SK-N-SH treated with all-trans-retinoic acid at 6 μM for 48 hours (cell line): Measurements from ENCODE around the gene ATP7B.

Experiments
- ATAC-seq: fragments of 200-7000 bp; cut with Tn5 transposase; 3 replicates; pipeline ENCODE4 v1.9.1; 2020; ENCODE audit warnings: mild to moderate bottlenecking, moderate library complexity
- ARNTL ChIP-seq: fragments of 450-650 bp; formaldehyde crosslinking; IDR thresholded peaks from 2 replicates; pipeline ENCODE4 v1.5.0; 2020; ENCODE audit warnings: low read depth, mild to moderate bottlenecking, moderate library complexity, borderline replicate concordance
- BACH2 ChIP-seq: fragments of 250-450 bp; sonication (Bioruptor Pico); IDR thresholded peaks from 2 replicates; pipeline ENCODE4 v1.9.0; 2021; ENCODE audit warnings: mild to moderate bottlenecking, borderline replicate concordance
- CSDC2 ChIP-seq: fragments of 250-450 bp; sonication (Bioruptor Pico); IDR thresholded peaks from 2 replicates; pipeline ENCODE4 v1.5.0; 2020; ENCODE audit warnings: mild to moderate bottlenecking, moderate library complexity
- ESRRG ChIP-seq: fragments of 250-450 bp; sonication (Bioruptor Pico); IDR thresholded peaks from 2 replicates; pipeline ENCODE4 v1.6.1; 2021; ENCODE audit warnings: mild to moderate bottlenecking
- GLIS3 ChIP-seq: fragments of 250-450 bp; sonication (Bioruptor Pico); IDR thresholded peaks from 2 replicates; pipeline ENCODE4 v1.5.0; 2020; ENCODE audit warnings: mild to moderate bottlenecking, moderate library complexity
- ISL1 ChIP-seq: fragments of 250-450 bp; sonication (Bioruptor Pico); IDR thresholded peaks from 2 replicates; pipeline ENCODE4 v2.1.2; 2022; ENCODE audit warnings: mild to moderate bottlenecking, moderate library complexity
- RARB ChIP-seq: fragments of 250-450 bp; sonication (Bioruptor Pico); IDR thresholded peaks from 2 replicates; pipeline ENCODE4 v1.8.0; 2021; ENCODE audit warnings: mild to moderate bottlenecking, moderate library complexity
- SNAI2 ChIP-seq: fragments of 250-450 bp; sonication (Bioruptor Pico); IDR thresholded peaks from 2 replicates; pipeline ENCODE4 v1.5.0; 2020; ENCODE audit warnings: mild to moderate bottlenecking, moderate library complexity
- TCF4 ChIP-seq: fragments of 250-450 bp; sonication (Bioruptor Pico); IDR thresholded peaks from 2 replicates; pipeline ENCODE4 v1.8.0; 2021; ENCODE audit warnings: mild to moderate bottlenecking, moderate library complexity, borderline replicate concordance
- TOX ChIP-seq: fragments of 250-450 bp; sonication (Bioruptor Pico); IDR thresholded peaks from 2 replicates; pipeline ENCODE4 v1.8.0; 2021; ENCODE audit warnings: mild to moderate bottlenecking, moderate library complexity, borderline replicate concordance
- ZC3H10 ChIP-seq: fragments of 250-450 bp; sonication (Bioruptor Pico); IDR thresholded peaks from 2 replicates; pipeline ENCODE4 v1.5.1; 2021; ENCODE audit warnings: mild to moderate bottlenecking, moderate library complexity
- ZFP3 ChIP-seq: fragments of 250-450 bp; sonication (Bioruptor Pico); IDR thresholded peaks from 2 replicates; pipeline ENCODE4 v1.5.0; 2020; ENCODE audit warnings: mild to moderate bottlenecking, moderate library complexity
- ZFP30 ChIP-seq: fragments of 450-650 bp; formaldehyde crosslinking; IDR thresholded peaks from 2 replicates; pipeline ENCODE4 v1.5.0; 2022; ENCODE audit warnings: mild to moderate bottlenecking, moderate library complexity
- ZNF565 ChIP-seq: fragments of 450-650 bp; formaldehyde crosslinking; conservative IDR thresholded peaks from 2 replicates; pipeline ENCODE4 v1.5.0; 2020; ENCODE audit warnings: low read depth, mild to moderate bottlenecking, moderate library complexity
- ZNF70 ChIP-seq: fragments of 450-650 bp; formaldehyde crosslinking; IDR thresholded peaks from 2 replicates; pipeline ENCODE4 v1.5.0; 2020; ENCODE audit warnings: mild to moderate bottlenecking, moderate library complexity
- ZNF8 ChIP-seq: fragments of 450-650 bp; formaldehyde crosslinking; IDR thresholded peaks from 2 replicates; pipeline ENCODE4 v1.5.0; 2020; ENCODE audit warnings: mild to moderate bottlenecking, moderate library complexity
- TF ChIP-seq, protein P1 (sequence below): fragments of 250-450 bp; sonication (Bioruptor Pico); IDR thresholded peaks from 2 replicates; pipeline ENCODE4 v1.5.1; 2020; ENCODE audit warnings: low read depth, mild to moderate bottlenecking, moderate library complexity
- TF ChIP-seq, protein P2 (sequence below): fragments of 250-450 bp; sonication (Bioruptor Pico); IDR thresholded peaks from 2 replicates; pipeline ENCODE4 v1.5.0; 2020; ENCODE audit warnings: mild to moderate bottlenecking, moderate library complexity
- TF ChIP-seq, protein P3 (sequence below): fragments of 250-450 bp; sonication (Bioruptor Pico); IDR thresholded peaks from 2 replicates; pipeline ENCODE4 v1.5.1; 2021; ENCODE audit warnings: mild to moderate bottlenecking, moderate library complexity
- TF ChIP-seq, protein P4 (sequence below): fragments of 250-450 bp; sonication (Bioruptor Pico); IDR thresholded peaks from 2 replicates; pipeline ENCODE4 v1.8.0; 2021; ENCODE audit warnings: low read depth, mild to moderate bottlenecking, moderate library complexity, borderline replicate concordance
- TF ChIP-seq, protein P5 (sequence below): fragments of 250-450 bp; sonication (Bioruptor Pico); IDR thresholded peaks from 2 replicates; pipeline ENCODE4 v1.8.0; 2020; ENCODE audit warnings: mild to moderate bottlenecking, moderate library complexity, borderline replicate concordance

Gene ATP7B

DNA sequence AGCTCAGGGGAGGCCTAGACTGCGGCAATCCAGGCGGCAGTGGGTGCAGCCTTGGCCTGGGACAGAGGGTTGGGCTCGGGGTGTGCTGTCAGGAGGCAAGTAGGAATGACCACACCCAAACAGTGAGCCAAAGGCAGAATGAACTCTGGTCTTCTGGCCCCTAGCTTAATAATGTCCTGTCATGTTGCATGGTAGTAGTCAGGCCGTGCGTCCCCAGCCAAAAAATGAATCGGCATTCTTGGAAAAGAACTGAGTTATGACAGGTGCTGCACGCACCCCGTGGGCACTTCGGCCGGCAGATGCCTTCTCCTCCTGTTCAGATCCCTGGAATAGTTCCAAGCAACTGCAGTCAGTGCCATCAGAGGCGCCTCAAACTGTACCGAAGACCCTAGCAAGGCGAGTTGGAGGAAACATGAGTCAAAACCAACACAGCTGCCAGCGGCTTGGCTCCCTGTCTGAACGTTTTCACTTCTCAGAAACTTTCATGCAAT, 55.9 kb downstream of the ATP7B start:
- ATAC-seq, result no peak
- TF ChIP-seq RARB, result no peak
- no peak for TF ChIP-seq ARNTL
- no peak for TF ChIP-seq ZNF565 (CRISPR knock-in tag)
- TF ChIP-seq ZNF8, result no peak
- TF ChIP-seq, protein P1, sequence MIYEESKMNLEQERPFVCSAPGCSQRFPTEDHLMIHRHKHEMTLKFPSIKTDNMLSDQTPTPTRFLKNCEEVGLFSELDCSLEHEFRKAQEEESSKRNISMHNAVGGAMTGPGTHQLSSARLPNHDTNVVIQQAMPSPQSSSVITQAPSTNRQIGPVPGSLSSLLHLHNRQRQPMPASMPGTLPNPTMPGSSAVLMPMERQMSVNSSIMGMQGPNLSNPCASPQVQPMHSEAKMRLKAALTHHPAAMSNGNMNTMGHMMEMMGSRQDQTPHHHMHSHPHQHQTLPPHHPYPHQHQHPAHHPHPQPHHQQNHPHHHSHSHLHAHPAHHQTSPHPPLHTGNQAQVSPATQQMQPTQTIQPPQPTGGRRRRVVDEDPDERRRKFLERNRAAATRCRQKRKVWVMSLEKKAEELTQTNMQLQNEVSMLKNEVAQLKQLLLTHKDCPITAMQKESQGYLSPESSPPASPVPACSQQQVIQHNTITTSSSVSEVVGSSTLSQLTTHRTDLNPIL (CRISPR knock-in tag), result no peak
- TF ChIP-seq ISL1 (CRISPR knock-in tag), result no peak
- TF ChIP-seq ZFP30, result no peak
- no peak for TF ChIP-seq TOX (CRISPR knock-in tag)
- TF ChIP-seq ESRRG, result no peak
- no peak for TF ChIP-seq ZC3H10 (CRISPR knock-in tag)
- TF ChIP-seq SNAI2 (CRISPR knock-in tag), result no peak
- no peak for TF ChIP-seq BACH2 (CRISPR knock-in tag)
- no peak for TF ChIP-seq TCF4 (CRISPR knock-in tag)
- TF ChIP-seq CSDC2 (CRISPR knock-in tag), result no peak
- no peak for TF ChIP-seq ZNF70 (CRISPR knock-in tag)
- TF ChIP-seq, protein P2, sequence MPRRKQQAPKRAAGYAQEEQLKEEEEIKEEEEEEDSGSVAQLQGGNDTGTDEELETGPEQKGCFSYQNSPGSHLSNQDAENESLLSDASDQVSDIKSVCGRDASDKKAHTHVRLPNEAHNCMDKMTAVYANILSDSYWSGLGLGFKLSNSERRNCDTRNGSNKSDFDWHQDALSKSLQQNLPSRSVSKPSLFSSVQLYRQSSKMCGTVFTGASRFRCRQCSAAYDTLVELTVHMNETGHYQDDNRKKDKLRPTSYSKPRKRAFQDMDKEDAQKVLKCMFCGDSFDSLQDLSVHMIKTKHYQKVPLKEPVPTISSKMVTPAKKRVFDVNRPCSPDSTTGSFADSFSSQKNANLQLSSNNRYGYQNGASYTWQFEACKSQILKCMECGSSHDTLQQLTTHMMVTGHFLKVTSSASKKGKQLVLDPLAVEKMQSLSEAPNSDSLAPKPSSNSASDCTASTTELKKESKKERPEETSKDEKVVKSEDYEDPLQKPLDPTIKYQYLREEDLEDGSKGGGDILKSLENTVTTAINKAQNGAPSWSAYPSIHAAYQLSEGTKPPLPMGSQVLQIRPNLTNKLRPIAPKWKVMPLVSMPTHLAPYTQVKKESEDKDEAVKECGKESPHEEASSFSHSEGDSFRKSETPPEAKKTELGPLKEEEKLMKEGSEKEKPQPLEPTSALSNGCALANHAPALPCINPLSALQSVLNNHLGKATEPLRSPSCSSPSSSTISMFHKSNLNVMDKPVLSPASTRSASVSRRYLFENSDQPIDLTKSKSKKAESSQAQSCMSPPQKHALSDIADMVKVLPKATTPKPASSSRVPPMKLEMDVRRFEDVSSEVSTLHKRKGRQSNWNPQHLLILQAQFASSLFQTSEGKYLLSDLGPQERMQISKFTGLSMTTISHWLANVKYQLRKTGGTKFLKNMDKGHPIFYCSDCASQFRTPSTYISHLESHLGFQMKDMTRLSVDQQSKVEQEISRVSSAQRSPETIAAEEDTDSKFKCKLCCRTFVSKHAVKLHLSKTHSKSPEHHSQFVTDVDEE, result no peak

DNA sequence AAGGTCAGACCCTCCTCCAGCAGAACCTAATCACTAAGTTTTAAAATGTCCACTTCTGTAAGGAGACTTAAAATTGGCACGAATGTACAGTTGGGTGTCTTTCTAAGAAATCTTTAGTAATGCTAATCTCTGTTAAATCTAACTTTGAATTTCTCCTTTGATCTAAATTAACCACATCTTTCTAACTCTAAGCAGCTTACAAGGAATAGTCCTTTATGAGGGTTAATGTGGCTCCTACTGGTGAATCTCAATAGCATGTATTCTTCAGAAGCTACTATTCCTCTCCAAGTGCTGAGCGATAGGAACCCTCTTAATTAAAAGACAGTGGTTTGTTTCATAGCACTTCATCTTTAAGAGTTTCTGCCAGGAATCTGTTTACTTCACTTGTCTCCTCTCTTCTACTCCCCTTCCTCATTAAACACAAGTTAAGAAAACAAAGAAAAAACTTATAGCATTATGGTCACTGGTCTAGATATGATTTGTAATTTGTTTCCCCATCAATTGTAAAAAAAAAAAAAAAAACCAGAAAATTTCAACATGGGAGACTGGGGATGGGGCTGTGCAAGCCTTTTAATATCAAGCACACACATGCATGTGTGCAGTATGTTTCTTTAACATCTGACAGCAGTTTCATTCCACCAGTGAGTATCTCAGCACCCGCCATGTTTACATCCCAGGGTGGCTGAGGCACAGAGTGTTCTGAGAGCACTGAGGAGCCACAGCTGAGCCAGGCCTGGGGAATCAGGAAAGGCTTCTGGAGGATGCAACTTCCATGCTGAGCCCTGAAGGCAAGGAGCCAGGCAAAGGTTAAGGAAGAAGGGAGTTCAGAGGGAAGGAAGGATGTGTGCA, 57.7 kb downstream of the ATP7B start:
- no peak for ATAC-seq
- TF ChIP-seq, protein P3, sequence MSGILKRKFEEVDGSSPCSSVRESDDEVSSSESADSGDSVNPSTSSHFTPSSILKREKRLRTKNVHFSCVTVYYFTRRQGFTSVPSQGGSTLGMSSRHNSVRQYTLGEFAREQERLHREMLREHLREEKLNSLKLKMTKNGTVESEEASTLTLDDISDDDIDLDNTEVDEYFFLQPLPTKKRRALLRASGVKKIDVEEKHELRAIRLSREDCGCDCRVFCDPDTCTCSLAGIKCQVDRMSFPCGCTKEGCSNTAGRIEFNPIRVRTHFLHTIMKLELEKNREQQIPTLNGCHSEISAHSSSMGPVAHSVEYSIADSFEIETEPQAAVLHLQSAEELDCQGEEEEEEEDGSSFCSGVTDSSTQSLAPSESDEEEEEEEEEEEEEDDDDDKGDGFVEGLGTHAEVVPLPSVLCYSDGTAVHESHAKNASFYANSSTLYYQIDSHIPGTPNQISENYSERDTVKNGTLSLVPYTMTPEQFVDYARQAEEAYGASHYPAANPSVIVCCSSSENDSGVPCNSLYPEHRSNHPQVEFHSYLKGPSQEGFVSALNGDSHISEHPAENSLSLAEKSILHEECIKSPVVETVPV (CRISPR knock-in tag), result no peak
- no peak for TF ChIP-seq ZFP30
- TF ChIP-seq, protein P2, result no peak
- TF ChIP-seq, all 23 proteins: peak for 0

DNA sequence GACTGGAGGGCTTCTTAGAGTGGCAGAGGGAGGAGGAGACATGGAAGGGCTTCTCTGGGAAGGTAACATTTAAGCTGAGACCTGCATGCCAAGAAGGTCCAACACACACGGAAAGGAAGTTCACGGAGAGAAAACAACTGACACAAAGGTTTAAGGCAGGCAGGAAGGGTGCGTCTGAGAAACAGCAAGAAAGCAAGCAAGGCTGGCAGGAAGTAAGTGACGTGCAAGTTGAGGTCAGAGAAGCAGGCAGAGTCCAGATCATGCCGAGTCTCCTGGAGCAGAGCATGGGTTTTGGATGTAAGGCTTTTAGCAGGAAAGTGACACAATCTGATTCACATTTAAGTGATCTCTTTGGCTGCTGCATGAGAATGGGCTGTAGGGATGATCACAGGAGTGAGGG, 60.5 kb downstream of the ATP7B start:
- ATAC-seq, result no peak
- TF ChIP-seq, protein P4, sequence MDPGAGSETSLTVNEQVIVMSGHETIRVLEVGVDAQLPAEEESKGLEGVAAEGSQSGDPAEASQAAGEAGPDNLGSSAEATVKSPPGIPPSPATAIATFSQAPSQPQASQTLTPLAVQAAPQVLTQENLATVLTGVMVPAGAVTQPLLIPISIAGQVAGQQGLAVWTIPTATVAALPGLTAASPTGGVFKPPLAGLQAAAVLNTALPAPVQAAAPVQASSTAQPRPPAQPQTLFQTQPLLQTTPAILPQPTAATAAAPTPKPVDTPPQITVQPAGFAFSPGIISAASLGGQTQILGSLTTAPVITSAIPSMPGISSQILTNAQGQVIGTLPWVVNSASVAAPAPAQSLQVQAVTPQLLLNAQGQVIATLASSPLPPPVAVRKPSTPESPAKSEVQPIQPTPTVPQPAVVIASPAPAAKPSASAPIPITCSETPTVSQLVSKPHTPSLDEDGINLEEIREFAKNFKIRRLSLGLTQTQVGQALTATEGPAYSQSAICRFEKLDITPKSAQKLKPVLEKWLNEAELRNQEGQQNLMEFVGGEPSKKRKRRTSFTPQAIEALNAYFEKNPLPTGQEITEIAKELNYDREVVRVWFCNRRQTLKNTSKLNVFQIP, result no peak
- TF ChIP-seq ZFP3 (no peak), GLIS3 (CRISPR knock-in tag) (no peak)
- TF ChIP-seq, protein P5, sequence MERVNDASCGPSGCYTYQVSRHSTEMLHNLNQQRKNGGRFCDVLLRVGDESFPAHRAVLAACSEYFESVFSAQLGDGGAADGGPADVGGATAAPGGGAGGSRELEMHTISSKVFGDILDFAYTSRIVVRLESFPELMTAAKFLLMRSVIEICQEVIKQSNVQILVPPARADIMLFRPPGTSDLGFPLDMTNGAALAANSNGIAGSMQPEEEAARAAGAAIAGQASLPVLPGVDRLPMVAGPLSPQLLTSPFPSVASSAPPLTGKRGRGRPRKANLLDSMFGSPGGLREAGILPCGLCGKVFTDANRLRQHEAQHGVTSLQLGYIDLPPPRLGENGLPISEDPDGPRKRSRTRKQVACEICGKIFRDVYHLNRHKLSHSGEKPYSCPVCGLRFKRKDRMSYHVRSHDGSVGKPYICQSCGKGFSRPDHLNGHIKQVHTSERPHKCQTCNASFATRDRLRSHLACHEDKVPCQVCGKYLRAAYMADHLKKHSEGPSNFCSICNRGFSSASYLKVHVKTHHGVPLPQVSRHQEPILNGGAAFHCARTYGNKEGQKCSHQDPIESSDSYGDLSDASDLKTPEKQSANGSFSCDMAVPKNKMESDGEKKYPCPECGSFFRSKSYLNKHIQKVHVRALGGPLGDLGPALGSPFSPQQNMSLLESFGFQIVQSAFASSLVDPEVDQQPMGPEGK (CRISPR knock-in tag), result no peak
- TF ChIP-seq, protein P2, result no peak
- TF ChIP-seq, all 23 proteins: peak for 0
